Measurements from ENCODE around the gene ISOC2.

GRCh38 chr19:55435020-55435419 lies 26.4 kb downstream of the ISOC2 start:
- TF ChIP-seq CTCF (IDR thresholded peaks at IDR 0.05) (no peak), SREBF2 (IDR thresholded peaks at IDR 0.05) (no peak), ZFP36 (IDR thresholded peaks at IDR 0.05; ENCODE audit: borderline replicate concordance, partially characterized antibody) (no peak), POLR2A (IDR thresholded peaks at IDR 0.05; ENCODE audit: low read length) (no peak), ELK1 (IDR thresholded peaks at IDR 0.05; ENCODE audit: low read depth, low read length) (no peak)

All from A549 (cell line).